ENCODE data around the gene LTBP1.

The LTBP1 gene

DNA sequence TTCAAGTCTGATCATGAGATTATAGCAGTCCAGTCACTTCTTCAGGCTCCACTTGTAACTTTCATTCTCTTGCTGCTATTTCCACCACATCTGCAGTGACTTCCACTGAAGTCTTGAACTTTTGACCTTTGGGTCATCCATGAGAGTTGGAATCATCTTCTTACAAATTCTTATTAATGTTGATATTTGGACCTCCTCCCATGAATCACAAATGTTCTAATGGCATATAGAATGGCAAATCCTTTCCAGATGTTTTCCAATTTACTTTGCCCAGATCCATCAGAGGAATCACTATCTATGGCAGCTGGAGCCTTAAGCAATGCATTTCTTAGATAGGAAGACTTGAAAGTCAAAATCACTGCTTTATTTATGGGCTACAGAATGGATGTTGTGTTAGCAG, 159.4 kb downstream of the LTBP1 start:
- TF ChIP-seq, protein P1, sequence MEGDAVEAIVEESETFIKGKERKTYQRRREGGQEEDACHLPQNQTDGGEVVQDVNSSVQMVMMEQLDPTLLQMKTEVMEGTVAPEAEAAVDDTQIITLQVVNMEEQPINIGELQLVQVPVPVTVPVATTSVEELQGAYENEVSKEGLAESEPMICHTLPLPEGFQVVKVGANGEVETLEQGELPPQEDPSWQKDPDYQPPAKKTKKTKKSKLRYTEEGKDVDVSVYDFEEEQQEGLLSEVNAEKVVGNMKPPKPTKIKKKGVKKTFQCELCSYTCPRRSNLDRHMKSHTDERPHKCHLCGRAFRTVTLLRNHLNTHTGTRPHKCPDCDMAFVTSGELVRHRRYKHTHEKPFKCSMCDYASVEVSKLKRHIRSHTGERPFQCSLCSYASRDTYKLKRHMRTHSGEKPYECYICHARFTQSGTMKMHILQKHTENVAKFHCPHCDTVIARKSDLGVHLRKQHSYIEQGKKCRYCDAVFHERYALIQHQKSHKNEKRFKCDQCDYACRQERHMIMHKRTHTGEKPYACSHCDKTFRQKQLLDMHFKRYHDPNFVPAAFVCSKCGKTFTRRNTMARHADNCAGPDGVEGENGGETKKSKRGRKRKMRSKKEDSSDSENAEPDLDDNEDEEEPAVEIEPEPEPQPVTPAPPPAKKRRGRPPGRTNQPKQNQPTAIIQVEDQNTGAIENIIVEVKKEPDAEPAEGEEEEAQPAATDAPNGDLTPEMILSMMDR (conservative IDR thresholded peaks at IDR 0.05; ENCODE audit: low read depth, low read length), result no peak
- no peak for DNase-seq (ENCODE audit: low read depth)
- no peak overlapping the region for H3K4me3 ChIP-seq (ENCODE audit: low read length)

DNA sequence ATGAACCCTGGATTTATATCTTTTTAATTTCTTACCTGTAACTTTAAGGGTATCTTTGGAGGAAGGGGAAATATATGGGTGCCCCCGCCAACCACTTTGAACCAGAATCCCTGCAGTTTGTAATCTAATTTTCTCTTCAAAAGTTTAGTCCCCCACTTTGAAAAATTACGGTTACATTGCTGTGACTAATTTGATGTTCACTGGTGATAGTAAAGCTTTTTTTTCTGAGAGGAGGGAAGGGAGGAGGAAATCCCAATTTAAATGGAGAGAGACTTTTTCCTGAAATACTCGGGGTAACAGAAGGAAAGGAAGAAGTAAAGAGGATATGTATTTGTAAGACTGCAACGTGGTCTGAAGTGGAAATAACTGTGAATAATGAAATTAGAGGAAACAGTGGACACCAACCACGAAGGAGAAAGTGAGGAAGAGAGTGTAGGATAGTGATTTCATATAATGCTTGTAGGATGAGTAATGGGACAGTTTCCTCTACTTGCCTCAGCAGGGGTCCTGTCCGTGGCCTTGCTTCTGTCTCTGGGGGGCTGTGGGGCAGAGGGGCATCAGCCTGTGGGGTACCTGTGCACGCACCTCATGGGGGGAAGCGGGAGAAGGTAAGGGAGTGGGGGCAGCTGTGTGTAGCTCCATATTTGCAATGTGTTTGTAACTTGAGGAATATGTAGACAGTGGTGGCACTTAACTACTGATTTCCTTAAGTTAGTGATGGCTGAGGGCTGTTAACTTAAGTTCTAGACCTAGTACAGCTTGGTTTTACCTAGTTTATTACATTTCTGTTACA, 161.1 kb downstream of the LTBP1 start:
- DNase-seq (ENCODE audit: low read depth), result no peak
- TF ChIP-seq, protein P1 (conservative IDR thresholded peaks at IDR 0.05; ENCODE audit: low read depth, low read length), result no peak
- H3K4me3 ChIP-seq (ENCODE audit: low read length), result no peak overlapping the region

DNA sequence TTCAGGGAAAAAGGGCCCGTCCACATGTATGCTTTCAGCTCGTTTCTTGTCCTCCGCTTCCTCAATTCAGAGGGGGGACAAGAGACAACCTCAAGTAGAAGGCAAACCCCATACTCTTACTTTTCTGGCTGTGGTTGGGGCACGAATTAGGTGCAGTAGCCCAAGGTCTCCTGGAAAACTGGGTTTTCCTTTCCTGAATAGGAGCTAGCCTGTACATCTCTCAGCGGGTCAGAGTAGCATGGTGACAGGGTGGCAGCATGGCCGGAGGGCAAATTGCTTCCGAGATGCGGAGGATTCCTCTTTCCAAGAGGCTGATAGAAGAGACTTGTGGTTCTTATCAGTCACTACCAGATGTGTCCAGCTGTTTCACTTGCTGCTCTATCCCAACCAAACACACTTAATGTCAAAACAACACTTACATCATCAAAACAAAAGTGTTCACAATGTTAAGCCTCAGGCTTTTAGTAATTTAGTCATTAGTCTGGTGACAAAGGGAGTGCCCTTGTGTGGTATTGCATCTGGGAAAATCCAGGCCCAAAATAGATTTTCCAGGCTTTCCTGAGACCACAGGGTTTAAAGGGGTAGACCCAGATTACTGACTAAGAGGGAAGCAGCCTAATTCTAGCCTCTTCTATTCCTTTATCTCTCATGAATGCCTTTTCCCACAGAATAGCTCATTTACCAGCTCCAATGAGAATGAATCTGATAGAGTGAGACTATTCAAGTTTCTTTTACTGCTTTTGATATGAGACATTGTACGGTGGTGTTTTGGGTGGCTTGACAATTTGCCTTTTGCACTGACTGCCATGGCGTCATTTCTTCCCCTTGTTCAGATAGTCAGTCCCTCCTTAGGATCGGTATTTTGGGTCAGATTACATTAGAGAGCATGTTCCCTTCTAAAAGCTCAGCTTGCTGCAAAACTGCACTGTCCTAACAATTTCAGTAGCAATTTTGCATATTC, 162.0 kb downstream of the LTBP1 start:
- TF ChIP-seq, protein P1 (conservative IDR thresholded peaks at IDR 0.05; ENCODE audit: low read depth, low read length), result no peak
- no peak for DNase-seq (ENCODE audit: low read depth)
- H3K4me3 ChIP-seq (ENCODE audit: low read length), result no peak overlapping the region

DNA sequence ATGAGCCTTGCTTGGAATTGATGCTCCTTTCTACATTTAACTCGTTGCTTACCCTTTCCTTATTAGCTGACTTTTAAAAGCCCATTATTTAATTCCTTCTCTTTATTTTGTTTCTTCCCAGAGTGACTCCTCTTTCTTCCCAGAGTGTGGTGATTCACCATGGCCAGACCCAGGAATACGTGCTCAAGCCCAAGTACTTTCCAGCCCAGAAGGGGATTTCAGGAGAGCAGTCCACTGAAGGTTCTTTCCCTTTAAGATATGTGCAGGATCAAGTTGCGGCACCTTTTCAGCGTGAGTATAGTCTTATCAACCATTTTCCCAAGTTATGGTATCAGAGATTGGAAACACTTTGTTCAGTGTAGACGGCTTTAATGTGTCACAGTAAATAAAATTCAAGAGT, 163.7 kb downstream of the LTBP1 start:
- DNase-seq (ENCODE audit: low read depth), result no peak
- TF ChIP-seq, protein P1 (conservative IDR thresholded peaks at IDR 0.05; ENCODE audit: low read depth, low read length), result no peak
- no peak overlapping the region for H3K4me3 ChIP-seq (ENCODE audit: low read length)

DNA sequence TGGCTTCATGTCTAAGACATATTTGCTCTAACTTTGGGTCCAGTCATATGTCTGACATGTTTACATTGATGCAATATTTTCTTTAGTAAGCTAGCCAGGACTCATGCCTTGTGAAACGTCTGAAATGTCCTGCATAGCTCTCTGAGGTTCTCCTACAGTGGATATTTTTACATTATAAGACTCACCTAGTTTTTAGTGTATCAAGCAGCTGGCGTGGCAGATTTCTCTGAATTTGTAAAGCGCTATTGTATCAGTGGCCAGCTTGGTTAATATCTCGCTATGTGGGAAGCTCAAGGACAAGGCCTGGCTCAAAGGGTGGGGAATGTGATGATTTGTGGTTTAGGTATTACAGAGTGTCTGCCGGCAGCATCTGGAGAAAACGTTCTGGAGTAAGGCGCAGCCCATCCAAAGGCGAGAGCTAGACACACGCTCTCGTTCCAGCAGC, 164.3 kb downstream of the LTBP1 start:
- no peak overlapping the region for H3K4me3 ChIP-seq (ENCODE audit: low read length)
- TF ChIP-seq, protein P1 (conservative IDR thresholded peaks at IDR 0.05; ENCODE audit: low read depth, low read length), result no peak
- no peak for DNase-seq (ENCODE audit: low read depth)

DNA sequence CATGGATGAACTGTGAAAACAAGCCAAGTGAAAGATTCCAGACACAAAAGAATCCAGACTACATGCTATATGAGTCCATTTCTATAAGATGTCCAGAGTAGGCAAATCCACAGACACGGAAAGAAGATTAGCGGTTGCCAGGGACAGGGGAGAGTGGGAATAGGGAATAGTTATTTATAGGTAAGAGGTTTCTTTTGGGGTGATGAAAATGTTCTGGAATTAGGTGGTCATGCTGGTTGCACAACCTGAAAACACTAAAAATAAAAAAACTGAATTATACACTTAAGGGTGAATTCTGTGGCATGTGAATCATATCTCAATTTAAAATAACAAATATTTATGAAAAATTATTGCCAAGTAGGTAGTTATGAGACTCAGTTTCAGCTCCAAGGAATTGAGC, 168.4 kb downstream of the LTBP1 start:
- DNase-seq (ENCODE audit: low read depth), result no peak
- H3K4me3 ChIP-seq (ENCODE audit: low read length), result no peak overlapping the region
- TF ChIP-seq, protein P1 (conservative IDR thresholded peaks at IDR 0.05; ENCODE audit: low read depth, low read length), result no peak
